Liver (tissue), 9 donors: ENCODE data around the gene FARS2. TPM values are rescaled to one million over a fixed set of nuclear protein-coding genes. Genes with fewer than 3 reads are reported as not detected.

Experiments used
- DNase-seq: peaks from one replicate; pipeline ENCODE4 v3.0.0-alpha.2; 2017; ENCODE audit warnings: low spot score
- H3K27ac ChIP-seq, 2 donors: one replicate each; pipeline ENCODE4 v1.7.0; 2013; ENCODE audit warnings: inconsistent platforms in 2 of 2, low read length in 2 of 2, control low read depth in 1 of 2, low read depth in 1 of 2, mild to moderate bottlenecking in 1 of 2
- H3K27me3 ChIP-seq, 4 donors: one replicate each; pipeline versions ENCODE4 v1.6.1 to v1.7.0; 2013; ENCODE audit warnings: low read length in 3 of 4, inconsistent platforms in 1 of 4, mild to moderate bottlenecking in 1 of 4, moderate library complexity in 1 of 4; ENCODE audit not compliant: control insufficient read depth in 4 of 4, insufficient read depth in 4 of 4
- H3K36me3 ChIP-seq, 4 donors: one replicate each; pipeline versions ENCODE4 v1.6.1 to v1.7.0; 2013; ENCODE audit warnings: low read length in 3 of 4, mild to moderate bottlenecking in 3 of 4, low read depth in 1 of 4, moderate library complexity in 1 of 4; ENCODE audit not compliant: control insufficient read depth in 4 of 4, insufficient read depth in 3 of 4
- H3K4me1 ChIP-seq, 4 donors: one replicate each; pipeline versions ENCODE4 v1.6.1 to v1.7.0; 2013; ENCODE audit warnings: low read length in 3 of 4, mild to moderate bottlenecking in 3 of 4, moderate library complexity in 1 of 4; ENCODE audit not compliant: control insufficient read depth in 4 of 4, insufficient read depth in 4 of 4
- H3K4me3 ChIP-seq, 3 donors: one replicate each; pipeline versions ENCODE4 v1.6.1 to v1.7.0; 2013; ENCODE audit warnings: low read length in 3 of 3, control low read depth in 1 of 3, low read depth in 1 of 3, mild to moderate bottlenecking in 1 of 3
- H3K9ac ChIP-seq, 2 donors: one replicate each; pipeline ENCODE4 v1.7.0; 2013; ENCODE audit warnings: low read length in 2 of 2, mild to moderate bottlenecking in 2 of 2, moderate library complexity in 2 of 2, control low read depth in 1 of 2, low read depth in 1 of 2
- H3K9me3 ChIP-seq, 4 donors: one replicate each; pipeline versions ENCODE4 v1.6.1 to v1.7.0; 2013; ENCODE audit warnings: low read length in 3 of 4; ENCODE audit not compliant: control insufficient read depth in 4 of 4
- ATF3 ChIP-seq: IDR thresholded peaks from 2 replicates; pipeline ENCODE4 v1.6.1; 2016; ENCODE audit warnings: antibody characterized with exemption
- CTCF ChIP-seq: fragments of 150-350 bp; IDR thresholded peaks from 2 replicates; pipeline ENCODE4 v1.5.1; 2017; ENCODE audit warnings: improper control_type of control experiment, low read depth, low read length; ENCODE audit not compliant: missing input control
- EGR1 ChIP-seq, 2 donors: IDR thresholded peaks; 2 replicates each; pipeline ENCODE4 v1.6.1; 2016 to 2018; ENCODE audit warnings: antibody characterized with exemption in 2 of 2, low read depth in 2 of 2
- FOXA1 ChIP-seq: IDR thresholded peaks from 2 replicates; pipeline ENCODE4 v1.6.1; 2016; ENCODE audit warnings: antibody characterized with exemption
- FOXA2 ChIP-seq: IDR thresholded peaks from 2 replicates; pipeline ENCODE4 v1.6.1; 2016; ENCODE audit warnings: antibody characterized with exemption
- HNF4A ChIP-seq, 2 donors: conservative IDR thresholded peaks; 2 replicates each; pipeline ENCODE4 v1.6.1; 2016; ENCODE audit warnings: antibody characterized with exemption in 2 of 2, mild to moderate bottlenecking in 2 of 2
- JUND ChIP-seq, 2 donors: IDR thresholded peaks; 2 replicates each; pipeline ENCODE4 v1.6.1; 2016; ENCODE audit warnings: antibody characterized with exemption in 2 of 2
- MAX ChIP-seq: IDR thresholded peaks from 2 replicates; pipeline ENCODE4 v1.6.1; 2016; ENCODE audit warnings: antibody characterized with exemption
- RAD21 ChIP-seq, 2 donors: IDR thresholded peaks; 2 replicates each; pipeline ENCODE4 v1.6.1; 2016; ENCODE audit warnings: antibody characterized with exemption in 2 of 2, mild to moderate bottlenecking in 2 of 2
- REST ChIP-seq: IDR thresholded peaks from 2 replicates; pipeline ENCODE4 v1.6.1; 2016; ENCODE audit warnings: antibody characterized with exemption, mild to moderate bottlenecking
- RXRA ChIP-seq, 2 donors: IDR thresholded peaks; 2 replicates each; pipeline ENCODE4 v1.6.1; 2017 to 2018; ENCODE audit warnings: antibody characterized with exemption in 2 of 2, mild to moderate bottlenecking in 1 of 2
- SP1 ChIP-seq: IDR thresholded peaks from 2 replicates; pipeline ENCODE4 v1.6.1; 2018; ENCODE audit warnings: antibody characterized with exemption, mild to moderate bottlenecking
- TAF1 ChIP-seq: conservative IDR thresholded peaks from 2 replicates; pipeline ENCODE4 v1.6.1; 2016; ENCODE audit warnings: antibody characterized with exemption, mild to moderate bottlenecking
- YY1 ChIP-seq: IDR thresholded peaks from 2 replicates; pipeline ENCODE4 v1.6.1; 2016; ENCODE audit warnings: antibody characterized with exemption, mild to moderate bottlenecking
- WGBS: extraction: QIAGEN DNeasy Blood & Tissue Kit; methylation state at CpG from one replicate; pipeline ENCODE4 v1.1.7; 2013; 5-methylcytosine and 5-hydroxymethylcytosine counted together
- polyA plus RNA-seq, 2 donors: library from polyadenylated mRNA; stranded (reverse) in 1 of 2; unstranded in 1 of 2; fragments of 200-250 nt in 1 of 2; fragments of >200 nt in 1 of 2; fragmentation: Nextera tagmentation in 1 of 2; extraction: Ambion mirVana in 1 of 2; gene quantifications; one replicate each; pipeline versions ENCODE4 v1.2.1 to v1.2.3, GENCODE V29; 2013 to 2015
- total RNA-seq, 2 donors: library from RNA; depleted of rRNA; stranded (reverse); fragments of >200 nt; gene quantifications; one replicate each; pipeline ENCODE4 v1.2.3, GENCODE V29; 2014
- donor health status: healthy.
- donor health status: healthy.
- donor health status: healthy.
- donor health status: healthy.
- donor health status: healthy.

FARS2 gene
- total and polyA plus RNA-seq, 4 donors: 7.8 to 25.9 (median 11.2) TPM

GRCh38 chr6:5710936-5711335 is 449.6 kb downstream of the FARS2 start:
- WGBS: 91% methylated on average over 4 of the region's 4 CpGs
- Histone ChIP-seq H3K4me1 (no peaks in the 10 kb centered on the region), H3K4me3 (no peak overlapping the region), H3K27me3 (no peaks in the 10 kb centered on the region), H3K9me3 (no peaks in the 10 kb centered on the region), H3K36me3 (no peaks in the 10 kb centered on the region), H3K9ac (no peak overlapping the region), H3K27ac (no peak overlapping the region)
- TF ChIP-seq REST (no peak), MAX (no peak), YY1 (no peak), RXRA (IDR thresholded peaks at IDR 0.05) (no peak), EGR1 (IDR thresholded peaks at IDR 0.05; ENCODE audit: low read depth in 2 of 2) (no peak), JUND (IDR thresholded peaks at IDR 0.05) (no peak), ATF3 (no peak)
- no peak for DNase-seq

GRCh38 chr6:5712349-5713215 is 451.3 kb downstream of the FARS2 start:
- peaks cover 0 to 2% (median 0%) of the 10 kb centered on the region in 4 donors for H3K9me3 ChIP-seq
- TF ChIP-seq RXRA (IDR thresholded peaks at IDR 0.05): no peak
- no peak for TF ChIP-seq TAF1
- TF ChIP-seq FOXA1: no peak
- TF ChIP-seq CTCF: no peak
- TF ChIP-seq HNF4A (conservative IDR thresholded peaks at IDR 0.05): no peak
- TF ChIP-seq SP1: no peak
- TF ChIP-seq ATF3: no peak
- no peak for TF ChIP-seq EGR1 (IDR thresholded peaks at IDR 0.05; ENCODE audit: low read depth in 2 of 2)
- TF ChIP-seq FOXA2: no peak
- no peak for TF ChIP-seq REST
- no peak for TF ChIP-seq RAD21 (IDR thresholded peaks at IDR 0.05)
- TF ChIP-seq JUND (IDR thresholded peaks at IDR 0.05): no peak
- no peak for TF ChIP-seq MAX
- H3K36me3 ChIP-seq: no peaks in the 10 kb centered on the region
- no peaks in the 10 kb centered on the region for H3K27me3 ChIP-seq
- no peak for DNase-seq
- WGBS: 77% methylated on average over 10 of the region's 10 CpGs
- no peak overlapping the region for H3K4me3 ChIP-seq
- H3K9ac ChIP-seq: no peak overlapping the region
- no peak overlapping the region for H3K27ac ChIP-seq
- H3K4me1 ChIP-seq: no peaks in the 10 kb centered on the region
